ENCODE data around the gene CEP170.
"Not testable (repeated sequence)": the region's sequence is repeated elsewhere in the genome, so short reads cannot be mapped to it uniquely, and the experiment has no call there.

- not testable (repeated sequence) for TF ChIP-seq CTCF (IDR thresholded peaks at IDR 0.05; ENCODE audit: insufficient read depth, low read depth, low read length); EZH2 (IDR thresholded peaks at IDR 0.05; ENCODE audit: insufficient read depth, low read length)
Measured at GRCh38 chr1:243193330-243193729, 61.8 kb downstream of the CEP170 start.

All from astrocyte (in vitro differentiated cells and primary cell).